Jurkat, Clone E6-1 (cell line): ENCODE results near the gene KLHL4. TPM values are rescaled to one million over a fixed set of nuclear protein-coding genes. Genes with fewer than 3 reads are reported as not detected.
A peak's percentile ranks its signal among the peaks of the same experiment; 100 is the strongest.
"Not testable (repeated sequence)": the region's sequence is repeated elsewhere in the genome, so short reads cannot be mapped to it uniquely, and the experiment has no call there.

ENCODE experiments used
- DNase-seq: peaks from one replicate; pipeline ENCODE4 v3.0.0-alpha.2; 2011; ENCODE audit warnings: low read depth, low spot score
- H3K4me3 ChIP-seq: 2 replicates; pipeline ENCODE4 v1.5.1; 2011; ENCODE audit warnings: mild to moderate bottlenecking, low read length, control low read depth, moderate library complexity
- polyA plus RNA-seq: library from polyadenylated mRNA; unstranded; fragments of >200 nt; gene quantifications from one replicate; pipeline ENCODE4 v1.2.1, GENCODE V29; 2012; ENCODE audit warnings: missing spikeins; ENCODE audit not compliant: insufficient read length, insufficient read depth

The KLHL4 gene
- polyA plus RNA-seq = 10.8 TPM

- peak; percentile 2 for DNase-seq
- H3K4me3 ChIP-seq = no peak within 1 kb of the TSS
Observed at GRCh38 chrX:87517571-87518141, at the start of gene KLHL4. Gene KLHL4 (plus strand): TSS chrX:87517802. CDS start chrX:87517894, 92 bp downstream.

- no peak for DNase-seq
- H3K4me3 ChIP-seq = no peak overlapping the region
Observed at GRCh38 chrX:87468941-87469340, 48.7 kb upstream of the KLHL4 start.

- no peak for DNase-seq
- H3K4me3 ChIP-seq = no peak overlapping the region
Observed at GRCh38 chrX:87475793-87476192, 41.8 kb upstream of the KLHL4 start.

- H3K4me3 ChIP-seq, DNase-seq: not testable (repeated sequence)
Observed at GRCh38 chrX:87478703-87479102, 38.9 kb upstream of the KLHL4 start.

- H3K4me3 ChIP-seq = no peak overlapping the region
- no peak for DNase-seq
Observed at GRCh38 chrX:87489071-87489470, 28.5 kb upstream of the KLHL4 start.

- DNase-seq = no peak
- no peak overlapping the region for H3K4me3 ChIP-seq
Observed at GRCh38 chrX:87515836-87516235, 1.8 kb upstream of the KLHL4 start.

GRCh38 chrX:87516717-87517121, 883 bp upstream of the KLHL4 start:
- no peak for DNase-seq
- no peak overlapping the region for H3K4me3 ChIP-seq

- no peak overlapping the region for H3K4me3 ChIP-seq
- no peak for DNase-seq
Observed at GRCh38 chrX:87518504-87518903, 902 bp downstream of the KLHL4 start.

- no peak overlapping the region for H3K4me3 ChIP-seq
- no peak for DNase-seq
Observed at GRCh38 chrX:87525771-87526229, 8.2 kb downstream of the KLHL4 start.

- no peak for DNase-seq
- no peak overlapping the region for H3K4me3 ChIP-seq
Observed at GRCh38 chrX:87526281-87526680, 8.7 kb downstream of the KLHL4 start.

GRCh38 chrX:87528487-87528886, 10.9 kb downstream of the KLHL4 start:
- H3K4me3 ChIP-seq = no peak overlapping the region
- no peak for DNase-seq

GRCh38 chrX:87571964-87572363, 54.4 kb downstream of the KLHL4 start:
- no peak for DNase-seq
- no peak overlapping the region for H3K4me3 ChIP-seq

GRCh38 chrX:87572901-87573300, 55.3 kb downstream of the KLHL4 start:
- no peak for DNase-seq
- H3K4me3 ChIP-seq = no peak overlapping the region

GRCh38 chrX:87578978-87579377, 61.4 kb downstream of the KLHL4 start:
- H3K4me3 ChIP-seq = no peak overlapping the region
- no peak for DNase-seq

- no peak for DNase-seq
- no peak overlapping the region for H3K4me3 ChIP-seq
Observed at GRCh38 chrX:87580862-87581261, 63.3 kb downstream of the KLHL4 start.

- no peak overlapping the region for H3K4me3 ChIP-seq
- DNase-seq = no peak
Observed at GRCh38 chrX:87582453-87582852, 64.9 kb downstream of the KLHL4 start.

- DNase-seq = peak; percentile 0
- H3K4me3 ChIP-seq = no peak overlapping the region
Observed at GRCh38 chrX:87583679-87584078, 66.1 kb downstream of the KLHL4 start.

- H3K4me3 ChIP-seq = no peak overlapping the region
- DNase-seq = no peak
Observed at GRCh38 chrX:87616371-87616770, 98.8 kb downstream of the KLHL4 start.

GRCh38 chrX:87621697-87622096, 104.1 kb downstream of the KLHL4 start:
- no peak for DNase-seq

GRCh38 chrX:87626996-87627395, 109.4 kb downstream of the KLHL4 start:
- no peak overlapping the region for H3K4me3 ChIP-seq
- no peak for DNase-seq

More at GRCh38 chrX:87621697-87622096, 104.1 kb downstream of the KLHL4 start:
- H3K4me3 ChIP-seq = no peak overlapping the region

- H3K4me3 ChIP-seq = no peak overlapping the region
- DNase-seq = no peak
Observed at GRCh38 chrX:87634361-87634760, 116.8 kb downstream of the KLHL4 start.
